ENCODE results near the gene GIGYF2.

Gene GIGYF2

GRCh38 chr2:232879618-232880494, 182.7 kb downstream of the GIGYF2 start:
- DNase-seq (ENCODE audit: low spot score), result no peak

- no peak for DNase-seq (ENCODE audit: low spot score)
Measured at GRCh38 chr2:232880764-232881351, 183.7 kb downstream of the GIGYF2 start.

- DNase-seq (ENCODE audit: low spot score), result no peak
Measured at GRCh38 chr2:232882085-232882484, 185.0 kb downstream of the GIGYF2 start.

GRCh38 chr2:232882505-232883115, 185.5 kb downstream of the GIGYF2 start:
- DNase-seq (ENCODE audit: low spot score), result no peak

- DNase-seq (ENCODE audit: low spot score), result no peak
Measured at GRCh38 chr2:232883116-232883721, 186.1 kb downstream of the GIGYF2 start.

- DNase-seq (ENCODE audit: low spot score), result no peak
Measured at GRCh38 chr2:232884001-232884421, 186.9 kb downstream of the GIGYF2 start.

- DNase-seq (ENCODE audit: low spot score), result no peak
Measured at GRCh38 chr2:232884549-232885263, 187.6 kb downstream of the GIGYF2 start.

GRCh38 chr2:232885264-232885961, 188.3 kb downstream of the GIGYF2 start:
- no peak for DNase-seq (ENCODE audit: low spot score)

- no peak for DNase-seq (ENCODE audit: low spot score)
Measured at GRCh38 chr2:232886176-232886575, 189.0 kb downstream of the GIGYF2 start.

GRCh38 chr2:232886632-232887031, 189.5 kb downstream of the GIGYF2 start:
- DNase-seq (ENCODE audit: low spot score), result no peak

GRCh38 chr2:232887171-232887850, 190.2 kb downstream of the GIGYF2 start:
- DNase-seq (ENCODE audit: low spot score), result no peak

- DNase-seq (ENCODE audit: low spot score), result no peak
Measured at GRCh38 chr2:232888099-232888836, 191.1 kb downstream of the GIGYF2 start.

GRCh38 chr2:232888839-232889529, 191.9 kb downstream of the GIGYF2 start:
- no peak for DNase-seq (ENCODE audit: low spot score)

- DNase-seq (ENCODE audit: low spot score), result no peak
Measured at GRCh38 chr2:232889876-232890401, 192.8 kb downstream of the GIGYF2 start.

GRCh38 chr2:232890536-232890895, 193.4 kb downstream of the GIGYF2 start:
- no peak for DNase-seq (ENCODE audit: low spot score)

GRCh38 chr2:232890896-232891601, 193.9 kb downstream of the GIGYF2 start:
- peak; percentile 65 for DNase-seq (ENCODE audit: low spot score)

- DNase-seq (ENCODE audit: low spot score), result peak; percentile 35
Measured at GRCh38 chr2:232891621-232892071, 194.5 kb downstream of the GIGYF2 start.

- no peak for DNase-seq (ENCODE audit: low spot score)
Measured at GRCh38 chr2:232892221-232892620, 195.1 kb downstream of the GIGYF2 start.
